Measurements from ENCODE around the gene AKT3.

GRCh38 chr1:243529512-243529911, 320.5 kb downstream of the AKT3 start:
- TF ChIP-seq, protein P1, sequence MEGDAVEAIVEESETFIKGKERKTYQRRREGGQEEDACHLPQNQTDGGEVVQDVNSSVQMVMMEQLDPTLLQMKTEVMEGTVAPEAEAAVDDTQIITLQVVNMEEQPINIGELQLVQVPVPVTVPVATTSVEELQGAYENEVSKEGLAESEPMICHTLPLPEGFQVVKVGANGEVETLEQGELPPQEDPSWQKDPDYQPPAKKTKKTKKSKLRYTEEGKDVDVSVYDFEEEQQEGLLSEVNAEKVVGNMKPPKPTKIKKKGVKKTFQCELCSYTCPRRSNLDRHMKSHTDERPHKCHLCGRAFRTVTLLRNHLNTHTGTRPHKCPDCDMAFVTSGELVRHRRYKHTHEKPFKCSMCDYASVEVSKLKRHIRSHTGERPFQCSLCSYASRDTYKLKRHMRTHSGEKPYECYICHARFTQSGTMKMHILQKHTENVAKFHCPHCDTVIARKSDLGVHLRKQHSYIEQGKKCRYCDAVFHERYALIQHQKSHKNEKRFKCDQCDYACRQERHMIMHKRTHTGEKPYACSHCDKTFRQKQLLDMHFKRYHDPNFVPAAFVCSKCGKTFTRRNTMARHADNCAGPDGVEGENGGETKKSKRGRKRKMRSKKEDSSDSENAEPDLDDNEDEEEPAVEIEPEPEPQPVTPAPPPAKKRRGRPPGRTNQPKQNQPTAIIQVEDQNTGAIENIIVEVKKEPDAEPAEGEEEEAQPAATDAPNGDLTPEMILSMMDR (conservative IDR thresholded peaks at IDR 0.05 in 1 of 2, IDR thresholded peaks at IDR 0.05 in 1 of 2; ENCODE audit: low read depth in 1 of 2, low read length in 2 of 2) = no peak
- no peak for TF ChIP-seq EZH2 (IDR thresholded peaks at IDR 0.05; ENCODE audit: low read length, missing control alignments)

All from fibroblast of lung (primary cell).